Lower lobe of right lung (tissue), 2 donors: ENCODE measurements around the gene ITPRID1. TPM values are rescaled to one million over a fixed set of nuclear protein-coding genes. Genes with fewer than 3 reads are reported as not detected.

ENCODE experiments used
- ATAC-seq, 2 donors: fragments of 200-7000 bp; cut with Tn5 transposase; one replicate each; pipeline ENCODE4 v1.9.1; 2020 to 2022; ENCODE audit warnings: mild to moderate bottlenecking in 2 of 2, moderate library complexity in 2 of 2
- DNase-seq: peaks from one replicate; pipeline ENCODE4 v3.0.0-alpha.2; 2020
- H3K27ac ChIP-seq: fragments of 200-600 bp; one replicate; pipeline ENCODE4 v1.8.0; 2022
- H3K27me3 ChIP-seq: fragments of 200-600 bp; one replicate; pipeline ENCODE4 v1.8.0; 2022; ENCODE audit warnings: low read depth
- H3K36me3 ChIP-seq: fragments of 200-600 bp; one replicate; pipeline ENCODE4 v1.8.0; 2022; ENCODE audit warnings: mild to moderate bottlenecking
- H3K4me1 ChIP-seq: fragments of 200-600 bp; one replicate; pipeline ENCODE4 v1.8.0; 2022
- H3K4me3 ChIP-seq: fragments of 200-600 bp; one replicate; pipeline ENCODE4 v1.8.0; 2022; ENCODE audit warnings: mild to moderate bottlenecking
- H3K9me3 ChIP-seq: fragments of 200-600 bp; one replicate; pipeline ENCODE4 v1.8.0; 2022
- intact Hi-C: fragments of 100-400 bp; cut with DNase I; formaldehyde crosslinking; loops from one replicate; pipeline ENCODE4 v1.11.0; 2022
- total RNA-seq: library from RNA; stranded (reverse); fragmentation: NEBNext Ultra II Directional; extraction: Animal tissue kit (Norgen Biotek cat#: 25700); gene quantifications from one replicate; pipeline ENCODE4 v1.2.1, GENCODE V29; 2021
- TF ChIP-seq, protein P1 (sequence below): fragments of 200-600 bp; IDR thresholded peaks from one replicate; pipeline ENCODE4 v1.8.0; 2022; ENCODE audit warnings: antibody characterized with exemption, mild to moderate bottlenecking
- donor health status: DM: no; HTN: yes; CAD: no; lungs with severe emphysema.

Gene ITPRID1
- total RNA-seq, 1 donor from 2014 or later: 0.59 TPM

- DNase-seq (no peak), ATAC-seq (no peak)
- intact Hi-C loops: no loop called here
- Histone ChIP-seq H3K27me3 (no peaks in the 10 kb centered on the region), H3K9me3 (no peaks in the 10 kb centered on the region), H3K4me3 (no peak overlapping the region), H3K27ac (no peak overlapping the region), H3K36me3 (no peaks in the 10 kb centered on the region), H3K4me1 (no peaks in the 10 kb centered on the region)
- TF ChIP-seq, protein P1, sequence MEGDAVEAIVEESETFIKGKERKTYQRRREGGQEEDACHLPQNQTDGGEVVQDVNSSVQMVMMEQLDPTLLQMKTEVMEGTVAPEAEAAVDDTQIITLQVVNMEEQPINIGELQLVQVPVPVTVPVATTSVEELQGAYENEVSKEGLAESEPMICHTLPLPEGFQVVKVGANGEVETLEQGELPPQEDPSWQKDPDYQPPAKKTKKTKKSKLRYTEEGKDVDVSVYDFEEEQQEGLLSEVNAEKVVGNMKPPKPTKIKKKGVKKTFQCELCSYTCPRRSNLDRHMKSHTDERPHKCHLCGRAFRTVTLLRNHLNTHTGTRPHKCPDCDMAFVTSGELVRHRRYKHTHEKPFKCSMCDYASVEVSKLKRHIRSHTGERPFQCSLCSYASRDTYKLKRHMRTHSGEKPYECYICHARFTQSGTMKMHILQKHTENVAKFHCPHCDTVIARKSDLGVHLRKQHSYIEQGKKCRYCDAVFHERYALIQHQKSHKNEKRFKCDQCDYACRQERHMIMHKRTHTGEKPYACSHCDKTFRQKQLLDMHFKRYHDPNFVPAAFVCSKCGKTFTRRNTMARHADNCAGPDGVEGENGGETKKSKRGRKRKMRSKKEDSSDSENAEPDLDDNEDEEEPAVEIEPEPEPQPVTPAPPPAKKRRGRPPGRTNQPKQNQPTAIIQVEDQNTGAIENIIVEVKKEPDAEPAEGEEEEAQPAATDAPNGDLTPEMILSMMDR: no peak
Observed at GRCh38 chr7:31487476-31487875, 26.4 kb upstream of the ITPRID1 start.

DNA sequence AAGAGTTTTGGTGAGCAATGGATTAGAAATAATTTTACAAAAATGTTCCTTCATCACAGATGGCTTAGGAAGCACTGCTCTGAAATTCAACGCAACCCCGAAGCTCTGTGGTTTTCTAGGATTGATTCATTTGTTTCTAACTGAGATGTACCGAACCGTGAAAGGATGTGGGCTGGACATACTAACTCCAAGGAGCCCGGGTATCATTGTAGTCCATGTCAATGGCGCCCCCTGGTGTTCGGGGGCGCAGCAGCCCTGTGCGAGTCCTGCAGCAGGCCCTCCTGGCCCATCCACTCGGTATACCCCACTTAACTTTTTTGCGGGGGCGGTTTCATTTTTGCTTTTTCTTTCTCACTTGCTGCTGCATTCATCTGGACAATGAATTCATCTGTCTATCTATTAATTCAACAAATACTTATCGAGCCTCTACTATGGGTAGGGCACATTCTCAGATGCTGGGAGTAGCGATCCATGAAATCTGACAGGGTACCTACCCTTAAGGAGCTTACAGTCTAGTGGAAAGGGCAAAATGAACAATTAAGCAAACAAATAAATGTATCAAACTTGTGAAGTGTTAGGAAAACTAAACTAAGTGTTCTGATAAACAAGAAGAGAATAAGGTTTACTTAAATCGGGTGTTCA lies 25.2 kb upstream of the ITPRID1 start:
- no peaks in the 10 kb centered on the region for H3K36me3 ChIP-seq
- H3K4me1 ChIP-seq: no peaks in the 10 kb centered on the region
- ATAC-seq (peak; percentile 60 to 77), DNase-seq (peak; percentile 54)
- H3K27ac ChIP-seq: no peak overlapping the region
- no peaks in the 10 kb centered on the region for H3K27me3 ChIP-seq
- H3K9me3 ChIP-seq: no peaks in the 10 kb centered on the region
- H3K4me3 ChIP-seq: no peak overlapping the region
- intact Hi-C loops: no loop called here
- TF ChIP-seq, protein P1: peak; percentile 67

- no peak for ATAC-seq
- Histone ChIP-seq H3K4me1 (no peaks in the 10 kb centered on the region), H3K27ac (no peak overlapping the region), H3K4me3 (no peak overlapping the region), H3K27me3 (no peaks in the 10 kb centered on the region), H3K36me3 (no peaks in the 10 kb centered on the region), H3K9me3 (no peaks in the 10 kb centered on the region)
- intact Hi-C loops: no loop called here
- no peak for DNase-seq
- TF ChIP-seq, protein P1: no peak
Observed at GRCh38 chr7:31490796-31491314, 23.0 kb upstream of the ITPRID1 start.

DNA sequence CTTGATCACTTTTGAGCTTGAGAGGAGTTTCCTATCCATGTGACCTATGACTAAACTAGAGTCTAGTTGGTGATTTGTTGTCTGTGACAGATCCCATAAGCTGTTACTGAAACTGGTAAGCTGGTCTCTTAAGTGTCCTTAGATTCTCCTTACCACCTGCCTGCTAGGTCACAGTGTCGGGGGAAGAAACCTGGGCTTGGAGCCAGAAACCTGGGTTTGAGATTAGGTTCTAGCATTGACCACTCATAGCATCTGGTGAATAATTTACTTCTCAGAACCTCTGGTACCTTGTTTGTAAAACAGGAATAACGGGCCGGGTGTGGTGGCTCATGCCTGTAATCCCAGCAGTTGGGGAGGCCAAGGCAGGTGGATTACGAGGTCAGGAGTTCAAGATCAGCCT lies 21.8 kb upstream of the ITPRID1 start:
- Histone ChIP-seq H3K4me1 (no peaks in the 10 kb centered on the region), H3K4me3 (no peak overlapping the region), H3K36me3 (no peaks in the 10 kb centered on the region), H3K27ac (no peak overlapping the region), H3K9me3 (no peaks in the 10 kb centered on the region), H3K27me3 (no peaks in the 10 kb centered on the region)
- intact Hi-C loops: no loop called here
- TF ChIP-seq, protein P1: no peak
- ATAC-seq (no peak), DNase-seq (no peak)

GRCh38 chr7:31493714-31494181 lies 20.1 kb upstream of the ITPRID1 start:
- Histone ChIP-seq H3K36me3 (no peaks in the 10 kb centered on the region), H3K27me3 (no peaks in the 10 kb centered on the region), H3K9me3 (no peaks in the 10 kb centered on the region), H3K4me3 (no peak overlapping the region), H3K4me1 (no peaks in the 10 kb centered on the region), H3K27ac (no peak overlapping the region)
- ATAC-seq: peak; percentile 80 to 85
- intact Hi-C loops: no loop called here
- TF ChIP-seq, protein P1: no peak
- DNase-seq: no peak
